Keratinocyte (primary cell): ENCODE results near the gene ERCC3. TPM values are rescaled to one million over a fixed set of nuclear protein-coding genes. Genes with fewer than 3 reads are reported as not detected.
"Not testable (repeated sequence)": the region's sequence is repeated elsewhere in the genome, so short reads cannot be mapped to it uniquely, and the experiment has no call there.

Source experiments
- DNase-seq: peaks from one replicate; pipeline ENCODE4 v3.0.0-alpha.2; 2011; ENCODE audit warnings: low read depth, missing footprints, low spot score
- FAIRE-seq: peaks from 2 replicates; lab custom pipeline; 2011; peaks lifted over from hg19 to GRCh38; lab: Jason Lieb, UNC
- H2AFZ ChIP-seq: 2 replicates; pipeline ENCODE4 v1.6.0; 2012; ENCODE audit warnings: low read length, control low read depth, inconsistent platforms; ENCODE audit not compliant: control insufficient read depth
- H3K27ac ChIP-seq: 2 replicates; pipeline ENCODE4 v1.5.1; 2011; ENCODE audit warnings: low read length; ENCODE audit not compliant: control insufficient read depth, insufficient read depth
- H3K27me3 ChIP-seq: 3 replicates; pipeline ENCODE4 v1.6.0; 2011; ENCODE audit warnings: low read length; ENCODE audit not compliant: control insufficient read depth, insufficient read depth; ENCODE audit errors: extremely low read depth
- H3K36me3 ChIP-seq, 2 experiments: 2 replicates in 1 of 2; 3 replicates in 1 of 2; pipeline ENCODE4 v1.5.1; 2011; ENCODE audit warnings: low read length in 2 of 2, mild to moderate bottlenecking in 1 of 2; ENCODE audit not compliant: control insufficient read depth in 2 of 2, insufficient read depth in 2 of 2; ENCODE audit errors: extremely low read depth in 1 of 2
- H3K4me1 ChIP-seq: 3 replicates; pipeline ENCODE4 v1.5.1; 2011; ENCODE audit warnings: low read length; ENCODE audit not compliant: control insufficient read depth, insufficient read depth; ENCODE audit errors: extremely low read depth
- H3K4me2 ChIP-seq: 3 replicates; pipeline ENCODE4 v1.6.0; 2011; ENCODE audit warnings: low read depth, low read length; ENCODE audit not compliant: control insufficient read depth, insufficient read depth; ENCODE audit errors: extremely low read depth
- H3K4me3 ChIP-seq, 3 experiments: fragments of 200-600 bp in 1 of 3; sonication (generic) in 1 of 3; 2 replicates in 2 of 3; 3 replicates in 1 of 3; pipeline ENCODE4 v1.5.1; 2011 to 2016; ENCODE audit warnings: low read length in 3 of 3, mild to moderate bottlenecking in 3 of 3, control low read depth in 2 of 3, inconsistent platforms in 1 of 3, low read depth in 1 of 3, mixed read lengths in 1 of 3, mixed run types in 1 of 3, moderate library complexity in 1 of 3; ENCODE audit not compliant: control insufficient read depth in 2 of 3, insufficient read depth in 2 of 3; ENCODE audit errors: extremely low read depth in 1 of 3
- H3K79me2 ChIP-seq: 2 replicates; pipeline ENCODE4 v1.6.0; 2012; ENCODE audit warnings: low read length; ENCODE audit not compliant: control insufficient read depth, insufficient read depth
- H3K9ac ChIP-seq: 3 replicates; pipeline ENCODE4 v1.6.0; 2011; ENCODE audit warnings: low read length; ENCODE audit not compliant: control insufficient read depth, insufficient read depth; ENCODE audit errors: extremely low read depth
- H3K9me1 ChIP-seq: 3 replicates; pipeline ENCODE4 v1.6.0; 2011; ENCODE audit warnings: low read length; ENCODE audit not compliant: control insufficient read depth, insufficient read depth; ENCODE audit errors: extremely low read depth
- H3K9me3 ChIP-seq: 2 replicates; pipeline ENCODE4 v1.5.1; 2012; ENCODE audit warnings: low read depth, low read length; ENCODE audit not compliant: control insufficient read depth
- H4K20me1 ChIP-seq: 3 replicates; pipeline ENCODE4 v1.6.0; 2011; ENCODE audit warnings: low read length; ENCODE audit not compliant: control insufficient read depth, insufficient read depth; ENCODE audit errors: extremely low read depth
- EZH2 ChIP-seq: IDR thresholded peaks from one replicate; pipeline ENCODE4 v1.6.1; 2012; ENCODE audit warnings: inconsistent platforms, mild to moderate bottlenecking, low read length, moderate library complexity
- dilution Hi-C: fragments of 300-500 bp; cut with MboI; formaldehyde crosslinking; loops from one replicate; pipeline ENCODE4 v1.7.0; 2020; ENCODE audit warnings: low sequenced_read_pairs; ENCODE audit not compliant: extremely low pct_ligation_motif_present
- polyA plus RNA-seq, 5 experiments: library from polyadenylated mRNA; depleted of rRNA in 3 of 5; stranded (reverse) in 3 of 5; stranded (forward) in 1 of 5; unstranded in 1 of 5; fragments of >200 nt; gene quantifications; 1 replicate in 1 of 5; 2 replicates in 3 of 5; 3 replicates in 1 of 5; pipeline versions ENCODE4 v1.2.1 to v1.2.3, GENCODE V29; 2011 to 2012; ENCODE audit warnings: missing spikeins in 2 of 5, low read depth in 1 of 5, low replicate concordance in 1 of 5
- TF ChIP-seq, protein P1 (sequence below), 3 experiments: IDR thresholded peaks in 1 of 3; conservative IDR thresholded peaks in 1 of 3; optimal IDR thresholded peaks in 1 of 3; 2 replicates in 2 of 3; 3 replicates in 1 of 3; pipeline versions ENCODE3 to v1.5.1; 2011; ENCODE audit warnings: low read length in 3 of 3, mild to moderate bottlenecking in 3 of 3, moderate library complexity in 2 of 3, control low read depth in 1 of 3, inconsistent platforms in 1 of 3; ENCODE audit not compliant: insufficient read depth in 2 of 3; ENCODE audit errors: extremely low read depth in 1 of 3

The ERCC3 gene
- polyA plus RNA-seq, 1 donor (not counting 4 experiments of a cell fraction or from before 2014, with no cell fraction given) = 40.6 TPM

GRCh38 chr2:127225186-127225960 is 68.6 kb downstream of the ERCC3 start:
- no peaks in the 10 kb centered on the region for H4K20me1 ChIP-seq
- no peak for FAIRE-seq
- no peaks in the 10 kb centered on the region for H3K27me3 ChIP-seq
- H3K4me3 ChIP-seq = no peak overlapping the region
- dilution Hi-C loops = no loop called here
- peak overlapping the region; percentile 83 for H3K4me2 ChIP-seq
- TF ChIP-seq EZH2 = no peak
- TF ChIP-seq, protein P1, sequence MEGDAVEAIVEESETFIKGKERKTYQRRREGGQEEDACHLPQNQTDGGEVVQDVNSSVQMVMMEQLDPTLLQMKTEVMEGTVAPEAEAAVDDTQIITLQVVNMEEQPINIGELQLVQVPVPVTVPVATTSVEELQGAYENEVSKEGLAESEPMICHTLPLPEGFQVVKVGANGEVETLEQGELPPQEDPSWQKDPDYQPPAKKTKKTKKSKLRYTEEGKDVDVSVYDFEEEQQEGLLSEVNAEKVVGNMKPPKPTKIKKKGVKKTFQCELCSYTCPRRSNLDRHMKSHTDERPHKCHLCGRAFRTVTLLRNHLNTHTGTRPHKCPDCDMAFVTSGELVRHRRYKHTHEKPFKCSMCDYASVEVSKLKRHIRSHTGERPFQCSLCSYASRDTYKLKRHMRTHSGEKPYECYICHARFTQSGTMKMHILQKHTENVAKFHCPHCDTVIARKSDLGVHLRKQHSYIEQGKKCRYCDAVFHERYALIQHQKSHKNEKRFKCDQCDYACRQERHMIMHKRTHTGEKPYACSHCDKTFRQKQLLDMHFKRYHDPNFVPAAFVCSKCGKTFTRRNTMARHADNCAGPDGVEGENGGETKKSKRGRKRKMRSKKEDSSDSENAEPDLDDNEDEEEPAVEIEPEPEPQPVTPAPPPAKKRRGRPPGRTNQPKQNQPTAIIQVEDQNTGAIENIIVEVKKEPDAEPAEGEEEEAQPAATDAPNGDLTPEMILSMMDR (optimal IDR thresholded peaks at IDR 0.05 in 1 of 3, IDR thresholded peaks at IDR 0.05 in 1 of 3, conservative IDR thresholded peaks at IDR 0.05 in 1 of 3; ENCODE audit: extremely low read depth in 1 of 3, insufficient read depth in 2 of 3, low read length in 3 of 3) = no peak
- no peaks in the 10 kb centered on the region for H3K36me3 ChIP-seq
- H3K79me2 ChIP-seq = peaks cover 4% of the 10 kb centered on the region
- H3K9me3 ChIP-seq = no peaks in the 10 kb centered on the region
- DNase-seq = no peak
- no peak overlapping the region for H3K9ac ChIP-seq
- H3K9me1 ChIP-seq = no peaks in the 10 kb centered on the region
- H3K4me1 ChIP-seq = peaks cover 21% of the 10 kb centered on the region
- H2AFZ ChIP-seq = no peak overlapping the region
- H3K27ac ChIP-seq = no peak overlapping the region

DNA sequence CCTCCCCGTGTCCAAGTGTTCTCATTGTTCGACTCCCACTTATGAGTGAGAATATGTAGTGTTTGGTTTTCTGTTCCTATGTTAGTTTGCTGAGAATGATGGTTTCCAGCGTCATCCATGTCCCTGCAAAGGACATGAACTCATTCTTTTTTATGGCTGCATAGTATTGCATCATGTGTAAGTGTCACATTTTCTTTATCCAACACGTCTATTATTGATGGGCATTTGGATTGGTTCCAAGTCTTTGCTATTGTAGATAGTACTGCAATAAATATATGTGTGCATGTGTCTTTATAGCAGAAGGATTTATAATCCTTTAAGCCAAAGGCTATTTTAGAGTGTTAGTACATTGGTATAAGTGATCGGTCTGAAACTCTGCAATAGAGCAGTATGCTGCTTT is 69.8 kb downstream of the ERCC3 start:
- H3K9me1 ChIP-seq, dilution Hi-C loops, H3K79me2 ChIP-seq, H4K20me1 ChIP-seq, H3K27me3 ChIP-seq, H3K27ac ChIP-seq, DNase-seq, H3K9me3 ChIP-seq, FAIRE-seq, H3K4me3 ChIP-seq, H3K36me3 ChIP-seq, H2AFZ ChIP-seq, H3K4me2 ChIP-seq, H3K9ac ChIP-seq: not testable (repeated sequence)
- H3K4me1 ChIP-seq = peaks cover 21% of the 10 kb centered on the region
